Measurements from ENCODE around the gene TRIM28. TPM values are rescaled to one million over a fixed set of nuclear protein-coding genes. Genes with fewer than 3 reads are reported as not detected.

Gene TRIM28
- total and polyA plus RNA-seq, 9 of the 15 experiments (the other 6 are each of a cell fraction or from before 2014, with no cell fraction given): 12.1 to 797 (median 490) TPM

GRCh38 chr19:58575183-58576041 lies 31.5 kb downstream of the TRIM28 start (continued):
- TF ChIP-seq ZBTB11 (CRISPR knock-in tag; IDR thresholded peaks at IDR 0.05) (peak in 1 of 3 experiments; percentile 69; a peak in 2 of 6 replicates), PRDM10 (IDR thresholded peaks at IDR 0.05; ENCODE audit: partially characterized antibody) (peak; percentile 87), RBM22 (IDR thresholded peaks at IDR 0.05; ENCODE audit: low read depth, low read length, poor library complexity, severe bottlenecking) (peak; percentile 78), ZNF124 (CRISPR knock-in tag; IDR thresholded peaks at IDR 0.05) (no peak), CBX5 (IDR thresholded peaks at IDR 0.05; ENCODE audit: borderline replicate concordance, low read depth) (no peak), YY1 (IDR thresholded peaks at IDR 0.05; ENCODE audit: borderline replicate concordance in 1 of 3, control insufficient read depth in 1 of 3, extremely low read depth in 1 of 3, insufficient read depth in 3 of 3, insufficient read length in 1 of 3, insufficient replicate concordance in 2 of 3, low read depth in 1 of 3, low read length in 2 of 3) (peak in 2 of 3 experiments; percentile 41 to 52), TFAP4 (CRISPR knock-in tag; IDR thresholded peaks at IDR 0.05; ENCODE audit: borderline replicate concordance) (peak; percentile 93), GTF3C2 (IDR thresholded peaks at IDR 0.05; ENCODE audit: borderline replicate concordance, extremely low read depth, insufficient read length) (no peak), NR1H2 (CRISPR knock-in tag; IDR thresholded peaks at IDR 0.05) (no peak), IRF1 (CRISPR knock-in tag; IDR thresholded peaks at IDR 0.05; ENCODE audit: borderline replicate concordance) (no peak), NONO (IDR thresholded peaks at IDR 0.05; ENCODE audit: low read depth in 2 of 2, low read length in 1 of 2) (peak in 1 of 2 experiments; percentile 55; a peak in 1 of 4 replicates)

All from K562 (cell line).